Measurements from ENCODE around the gene FAM120A.
A peak's percentile ranks its signal among the peaks of the same experiment; 100 is the strongest.
"Not testable (repeated sequence)": the region's sequence is repeated elsewhere in the genome, so short reads cannot be mapped to it uniquely, and the experiment has no call there.

The FAM120A gene

DNA sequence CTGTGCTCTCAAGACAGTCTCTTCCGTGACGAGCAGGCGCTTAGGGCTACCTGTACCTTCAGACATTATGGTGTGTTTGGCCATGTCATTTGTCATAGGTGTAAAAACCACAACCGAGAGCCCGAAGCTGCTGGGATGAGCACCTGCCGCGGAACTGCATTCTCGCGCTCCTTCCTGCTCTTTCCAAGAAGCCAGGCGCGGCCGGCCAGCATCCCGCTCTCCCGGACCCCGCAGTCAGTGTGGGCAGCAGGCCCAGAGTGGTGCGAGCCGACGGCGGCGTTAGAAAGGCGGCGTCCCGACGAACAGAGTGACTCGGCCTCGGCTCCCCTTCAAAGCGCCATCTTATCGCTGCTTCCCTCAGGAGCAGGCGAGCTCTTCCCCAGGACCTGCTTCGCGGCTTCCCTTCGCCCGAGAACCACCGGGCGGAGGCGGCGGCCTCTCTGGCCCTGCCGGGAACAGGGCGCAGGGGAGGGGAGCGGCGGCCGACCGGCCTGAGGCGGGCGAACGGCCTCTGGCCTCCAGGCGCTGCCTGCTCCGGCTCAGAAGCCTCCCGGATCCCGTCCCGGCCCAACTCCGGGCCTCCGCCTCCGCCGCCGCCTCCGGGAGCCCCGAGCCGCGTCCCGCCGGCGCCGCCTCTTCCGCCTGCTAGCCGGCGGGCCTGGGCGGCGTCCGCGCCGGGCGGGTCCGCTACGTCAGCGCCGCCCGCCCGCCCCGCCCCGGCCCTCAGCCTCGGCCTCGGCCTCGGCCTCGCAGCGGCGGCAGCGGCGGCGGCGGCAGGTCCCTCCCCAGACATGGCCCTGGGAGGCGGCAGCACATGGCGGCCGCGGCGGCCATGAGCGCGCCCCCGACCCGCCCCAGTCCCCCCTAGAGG is at the start of gene FAM120A:
FAM120A (plus strand) TSS at position 741 of the 871 bp plus-strand sequence. CDS start 231 bp downstream, outside the sequence.
- peak; percentile 88 for DNase-seq

DNA sequence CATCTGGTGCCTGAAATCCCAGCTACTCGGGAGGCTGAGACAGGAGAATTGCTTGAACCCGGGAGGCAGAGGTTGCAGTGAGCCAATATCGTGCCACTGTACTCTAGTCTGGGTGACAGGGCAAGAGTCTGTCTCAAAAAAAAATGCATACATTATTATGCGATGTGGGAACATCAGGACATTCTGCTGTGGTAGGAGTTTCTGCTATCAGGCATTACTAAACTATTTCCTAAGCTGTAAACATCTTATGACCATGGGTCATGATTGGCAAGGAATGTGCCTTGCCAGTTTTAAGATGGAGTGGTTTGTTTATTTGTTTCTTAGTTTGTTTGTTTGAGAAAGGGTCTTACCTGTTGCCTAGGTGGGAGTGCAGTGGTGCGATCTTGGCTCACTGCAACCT is 45.1 kb upstream of the FAM120A start:
- DNase-seq, result no peak

DNA sequence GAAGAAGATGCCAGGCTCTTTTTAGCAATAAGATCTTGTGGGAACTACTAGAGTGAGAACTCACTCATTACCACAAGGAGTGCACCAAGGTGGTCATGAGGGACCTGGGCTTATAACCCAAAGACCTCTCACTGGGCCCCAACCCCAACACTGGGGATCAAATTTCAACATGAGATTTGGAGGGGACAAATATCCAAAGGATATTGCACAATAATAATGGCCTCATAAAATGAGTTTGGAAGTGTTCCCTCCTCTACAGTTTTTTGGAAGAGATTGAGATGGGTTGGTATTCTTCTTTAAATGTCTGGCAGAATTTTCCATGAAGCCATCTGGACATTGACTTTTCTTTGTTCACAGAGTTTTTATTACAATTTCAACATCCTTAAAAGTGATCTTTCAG is 38.0 kb upstream of the FAM120A start:
- DNase-seq, result no peak

DNA sequence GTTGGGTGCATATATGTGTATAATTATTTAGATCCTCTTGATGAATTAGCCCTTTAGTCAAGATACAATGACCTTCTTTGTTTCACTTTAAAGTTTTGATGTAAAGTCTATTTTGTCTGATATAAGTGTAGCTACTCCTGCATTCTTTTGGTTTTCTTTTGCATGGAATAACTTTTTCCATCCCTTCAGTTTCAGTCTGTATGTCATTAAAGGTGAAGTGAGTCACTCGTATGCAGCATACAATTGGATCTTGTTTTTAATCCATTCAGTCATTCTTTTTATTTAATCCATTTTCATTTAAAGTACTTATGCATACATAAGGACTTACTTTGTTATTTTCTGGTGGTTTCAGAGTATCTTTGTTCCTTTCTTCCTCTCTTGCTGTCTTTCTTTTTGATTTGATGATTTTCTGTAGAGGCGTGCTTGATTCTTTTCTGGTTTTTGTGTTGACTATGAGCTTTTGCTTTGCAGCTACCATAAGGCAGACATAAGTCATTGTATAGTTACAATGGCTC is 36.3 kb upstream of the FAM120A start:
- DNase-seq, result no peak

- DNase-seq, result no peak
Observed at GRCh38 chr9:93416530-93417235, 34.8 kb upstream of the FAM120A start.

DNA sequence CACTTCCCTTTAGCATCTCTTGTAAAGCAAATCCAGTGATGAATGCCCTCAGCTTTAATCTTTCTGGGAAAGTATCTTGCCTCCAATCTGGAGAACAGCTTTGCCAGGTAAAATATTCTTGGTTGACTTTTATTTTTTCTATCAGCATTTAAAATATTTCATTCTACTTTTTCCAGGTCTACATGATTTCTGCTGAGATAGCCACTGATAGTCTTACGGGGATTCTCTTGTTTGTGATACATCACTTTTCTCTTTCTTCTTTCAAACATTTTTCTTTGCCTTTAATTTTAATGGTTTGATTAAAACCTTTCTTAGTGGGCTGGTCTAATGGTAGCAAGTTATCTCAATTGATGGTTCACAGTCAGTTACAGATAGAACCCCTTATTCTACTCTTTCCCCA is 33.9 kb upstream of the FAM120A start:
- DNase-seq, result no peak

- DNase-seq, result no peak
Observed at GRCh38 chr9:93419023-93419422, 32.5 kb upstream of the FAM120A start.

GRCh38 chr9:93422977-93423616 is 28.4 kb upstream of the FAM120A start:
- no peak for DNase-seq

- DNase-seq, result no peak
Observed at GRCh38 chr9:93427655-93428379, 23.7 kb upstream of the FAM120A start.

GRCh38 chr9:93431539-93432105 is 19.9 kb upstream of the FAM120A start:
- DNase-seq, result no peak

- no peak for DNase-seq
Observed at GRCh38 chr9:93432964-93433363, 18.5 kb upstream of the FAM120A start.

DNA sequence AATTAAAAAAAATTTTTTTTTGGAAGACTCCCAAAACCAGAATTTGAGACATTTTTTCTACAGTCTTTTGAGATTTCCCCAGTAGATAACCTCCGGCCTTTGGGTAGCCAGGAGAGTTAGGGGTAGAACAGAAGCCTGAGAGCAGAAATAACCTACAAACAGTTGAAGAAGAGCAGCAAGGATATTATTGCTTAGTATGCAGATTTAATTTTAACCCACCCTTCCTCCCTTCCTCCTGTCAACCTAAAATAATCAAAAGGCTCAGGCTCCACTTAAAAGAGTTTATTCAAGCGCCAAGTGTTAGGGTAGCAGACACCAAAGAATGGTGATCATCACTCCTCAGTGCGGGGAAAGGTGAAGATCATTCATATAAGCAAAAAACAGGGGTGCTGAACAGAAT is 17.4 kb upstream of the FAM120A start:
- DNase-seq, result no peak

DNA sequence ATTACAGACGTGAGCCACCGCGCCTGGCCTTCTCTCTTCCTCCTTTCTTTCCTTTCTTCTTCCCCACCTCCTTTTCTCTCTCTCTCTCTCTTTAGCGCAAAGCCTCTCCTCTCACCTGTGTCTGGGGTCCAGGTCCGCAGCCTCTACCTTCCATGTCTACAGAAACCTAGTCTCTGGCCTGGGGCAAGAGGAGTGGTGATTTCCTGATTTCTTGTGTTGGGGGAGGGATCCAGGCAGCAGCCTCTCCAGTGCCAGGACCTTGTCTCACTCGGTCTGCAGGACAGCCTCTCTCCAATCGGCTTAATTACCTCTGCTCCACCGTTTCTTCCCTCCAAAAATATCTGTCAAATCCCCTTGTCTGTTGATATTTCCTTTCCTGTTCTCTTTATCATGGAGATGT is 16.1 kb upstream of the FAM120A start:
- DNase-seq, result no peak

DNA sequence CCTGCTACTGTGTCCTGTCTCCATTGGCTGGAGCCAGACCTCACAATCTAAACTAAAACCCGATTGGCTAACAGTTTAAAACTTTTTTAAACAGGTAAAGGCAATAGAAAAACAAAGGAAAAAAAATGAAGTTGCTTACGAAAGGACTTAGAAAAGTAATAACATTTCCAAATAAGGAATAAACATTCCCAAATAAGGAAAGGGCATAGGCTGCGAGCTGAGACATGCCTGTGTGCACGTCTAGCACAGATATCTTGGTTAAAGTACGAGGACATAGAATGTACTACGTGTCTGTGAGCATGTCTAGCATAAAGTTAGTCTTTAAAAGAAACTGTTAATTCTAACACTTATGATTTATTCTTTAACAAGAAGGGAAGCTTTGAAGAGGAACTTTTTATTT is 15.3 kb upstream of the FAM120A start:
- DNase-seq, result no peak

DNA sequence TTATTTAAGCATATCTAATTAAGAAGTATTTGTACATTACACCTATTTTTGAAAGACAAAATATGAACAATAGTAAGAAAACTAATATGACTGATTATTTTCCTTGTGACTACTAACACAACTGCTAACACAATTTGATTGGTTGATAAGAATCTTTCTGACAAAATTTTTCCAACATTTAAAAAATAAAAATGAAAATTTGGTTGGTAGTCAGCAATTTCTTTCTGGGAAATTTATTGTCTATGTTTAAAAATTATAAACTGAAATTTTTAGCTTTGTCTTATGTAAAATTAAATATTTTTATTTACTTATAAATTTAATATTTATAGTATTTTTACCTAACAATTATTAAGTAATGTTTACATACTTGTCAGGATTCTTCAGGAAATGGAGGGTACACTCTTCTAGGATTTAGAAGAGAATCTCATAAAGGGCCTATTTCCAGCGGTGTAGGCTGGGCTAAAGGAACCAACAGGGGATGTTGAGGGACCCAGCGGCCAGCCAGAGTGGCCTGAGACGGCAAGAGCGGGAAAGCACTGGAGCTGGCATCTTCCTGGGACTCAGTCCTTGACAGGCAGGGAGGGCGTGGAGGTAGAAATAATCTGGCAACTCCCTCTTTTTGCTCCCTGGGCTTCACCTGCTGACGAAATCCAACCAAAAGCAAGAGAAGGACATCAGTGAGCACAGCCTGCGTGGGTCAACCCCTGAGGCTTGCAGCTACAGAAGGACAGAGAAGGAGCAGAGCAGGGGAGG is 14.7 kb upstream of the FAM120A start:
- DNase-seq, result no peak

- no peak for DNase-seq
Observed at GRCh38 chr9:93437996-93438395, 13.5 kb upstream of the FAM120A start.

DNA sequence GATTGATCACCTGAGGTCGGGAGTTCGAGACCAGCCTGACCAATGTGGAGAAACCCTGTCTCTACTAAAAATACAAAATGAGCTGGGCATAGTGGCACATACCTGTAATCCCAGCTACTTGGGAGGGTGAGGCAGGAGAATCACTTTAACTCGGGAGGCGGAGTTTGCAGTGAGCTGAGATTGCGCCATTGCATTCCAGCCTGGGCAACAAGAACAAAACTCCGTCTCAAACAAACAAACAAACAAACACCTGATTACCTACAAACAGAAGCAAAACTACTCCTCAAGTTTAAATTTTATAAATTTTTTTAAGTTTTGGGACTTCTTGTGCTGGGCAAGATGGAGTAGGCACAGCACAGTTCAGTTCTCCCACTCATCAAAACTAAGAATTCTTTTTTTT is 12.2 kb upstream of the FAM120A start:
- DNase-seq, result not testable (repeated sequence)

DNA sequence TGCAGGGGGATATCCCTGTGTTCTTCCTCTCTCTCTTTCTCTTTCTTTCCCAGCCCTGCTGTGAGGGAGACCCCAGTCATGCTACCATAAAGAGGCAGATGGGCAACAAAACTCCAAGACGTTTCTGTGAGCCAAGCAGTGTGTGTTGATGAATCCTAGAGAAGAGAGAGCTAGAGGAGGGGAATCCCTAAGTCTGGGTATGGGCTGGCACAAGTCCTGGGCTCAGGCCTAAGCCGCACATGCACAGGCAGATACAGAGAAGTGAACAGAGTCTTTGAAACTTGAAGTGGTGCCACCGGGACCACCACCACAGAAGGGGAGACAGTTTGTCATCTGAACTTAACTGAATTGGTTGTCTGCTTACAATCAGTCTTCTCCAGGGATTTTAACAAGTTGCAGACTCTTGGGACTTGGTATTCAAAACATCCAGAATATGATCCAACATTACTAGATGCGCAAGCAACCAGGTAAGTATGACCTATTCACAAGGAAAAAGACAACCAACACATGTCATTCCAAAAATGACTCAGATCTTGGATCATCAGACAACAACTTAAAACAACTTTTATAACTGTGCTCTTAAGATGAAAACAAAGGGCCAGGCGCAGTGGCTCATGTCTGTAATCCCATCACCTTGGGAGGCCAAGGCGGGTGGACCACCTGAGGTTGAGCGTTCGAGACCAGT is 10.4 kb upstream of the FAM120A start:
- no peak for DNase-seq

DNA sequence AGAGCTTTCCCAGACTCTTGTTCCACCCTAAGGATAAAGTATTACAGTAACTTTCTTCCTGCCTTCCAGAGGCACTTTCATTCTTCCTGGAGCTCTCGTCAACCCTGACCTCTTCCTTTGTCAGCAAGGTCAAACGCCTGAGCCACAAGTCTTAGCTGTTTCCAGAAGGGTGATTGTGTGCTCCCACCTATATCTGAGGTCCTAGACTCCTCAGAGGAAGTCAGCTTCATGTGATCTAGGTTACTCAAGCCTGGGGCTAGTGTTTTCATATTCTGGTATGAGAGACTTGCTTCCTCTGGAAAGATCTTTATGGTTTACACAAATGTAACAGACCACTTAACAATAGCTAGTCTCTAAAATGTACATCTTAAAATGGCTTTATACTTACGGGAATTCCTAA is 5.4 kb upstream of the FAM120A start:
- no peak for DNase-seq

DNA sequence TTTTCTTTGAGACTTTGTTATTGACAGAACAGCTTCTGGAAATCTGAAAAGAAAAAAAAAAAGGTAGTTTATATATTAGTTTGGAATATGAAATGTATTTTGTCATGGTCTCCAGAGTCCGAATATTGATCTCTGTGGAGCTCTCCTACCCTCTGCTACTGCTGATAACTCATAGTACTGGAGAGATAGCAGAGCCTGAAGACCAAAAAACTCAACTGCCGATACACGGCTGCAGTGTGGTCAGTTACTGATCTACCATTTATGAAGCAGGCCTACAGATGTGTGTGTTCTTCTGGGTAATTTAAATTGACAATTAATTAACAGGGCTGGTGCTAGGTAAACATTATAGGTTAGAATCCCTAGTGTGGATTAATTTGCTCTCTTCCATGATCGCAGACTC is 3.8 kb upstream of the FAM120A start:
- no peak for DNase-seq

Measured in eye (tissue), 1 donor.